ENCODE data around the gene RNF26.
A peak's percentile ranks its signal among the peaks of the same experiment; 100 is the strongest.

Gene RNF26

GRCh38 chr11:119372260-119373058 is 38.1 kb downstream of the RNF26 start:
- no peaks in the 10 kb centered on the region for H3K27me3 ChIP-seq (ENCODE audit: control insufficient read depth, insufficient read depth, low read length, poor library complexity, severe bottlenecking)
- 93 to 94% methylated on average over 26 of the region's 26 CpGs for WGBS, 2 experiments
- no peaks in the 10 kb centered on the region for H3K9me3 ChIP-seq (ENCODE audit: control insufficient read depth, low read length)
- H3K27ac ChIP-seq (ENCODE audit: insufficient read depth, low read depth, low read length, poor library complexity, severe bottlenecking), result no peak overlapping the region
- H3K4me1 ChIP-seq (ENCODE audit: control insufficient read depth, insufficient read depth, low read length), result peaks cover 71% of the 10 kb centered on the region
- no peaks in the 10 kb centered on the region for H3K36me3 ChIP-seq (ENCODE audit: control insufficient read depth, insufficient read depth, low read length)
- no peak overlapping the region for H3K4me3 ChIP-seq (ENCODE audit: insufficient read depth, low read depth, low read length)

- Histone ChIP-seq H3K9me3 (ENCODE audit: control insufficient read depth, low read length) (no peaks in the 10 kb centered on the region), H3K4me1 (ENCODE audit: control insufficient read depth, insufficient read depth, low read length) (peaks cover 71% of the 10 kb centered on the region), H3K4me3 (ENCODE audit: insufficient read depth, low read depth, low read length) (no peak overlapping the region), H3K27me3 (ENCODE audit: control insufficient read depth, insufficient read depth, low read length, poor library complexity, severe bottlenecking) (no peaks in the 10 kb centered on the region), H3K36me3 (ENCODE audit: control insufficient read depth, insufficient read depth, low read length) (no peaks in the 10 kb centered on the region), H3K27ac (ENCODE audit: insufficient read depth, low read depth, low read length, poor library complexity, severe bottlenecking) (no peak overlapping the region)
- WGBS, 2 experiments, result 87 to 89% methylated on average over 23 of the region's 23 CpGs
Observed at GRCh38 chr11:119373059-119373920, 39.0 kb downstream of the RNF26 start.

GRCh38 chr11:119373921-119374631 is 39.7 kb downstream of the RNF26 start:
- H3K27ac ChIP-seq (ENCODE audit: insufficient read depth, low read depth, low read length, poor library complexity, severe bottlenecking), result no peak overlapping the region
- 48 to 50% methylated on average over 5 of the region's 5 CpGs for WGBS, 2 experiments
- H3K27me3 ChIP-seq (ENCODE audit: control insufficient read depth, insufficient read depth, low read length, poor library complexity, severe bottlenecking), result no peaks in the 10 kb centered on the region
- H3K4me1 ChIP-seq (ENCODE audit: control insufficient read depth, insufficient read depth, low read length), result peaks cover 71% of the 10 kb centered on the region
- H3K36me3 ChIP-seq (ENCODE audit: control insufficient read depth, insufficient read depth, low read length), result no peaks in the 10 kb centered on the region
- H3K4me3 ChIP-seq (ENCODE audit: insufficient read depth, low read depth, low read length), result no peak overlapping the region
- no peaks in the 10 kb centered on the region for H3K9me3 ChIP-seq (ENCODE audit: control insufficient read depth, low read length)

- no peaks in the 10 kb centered on the region for H3K9me3 ChIP-seq (ENCODE audit: control insufficient read depth, low read length)
- H3K4me1 ChIP-seq (ENCODE audit: control insufficient read depth, insufficient read depth, low read length), result peaks cover 72% of the 10 kb centered on the region
- H3K4me3 ChIP-seq (ENCODE audit: insufficient read depth, low read depth, low read length), result no peak overlapping the region
- H3K27ac ChIP-seq (ENCODE audit: insufficient read depth, low read depth, low read length, poor library complexity, severe bottlenecking), result no peak overlapping the region
- H3K36me3 ChIP-seq (ENCODE audit: control insufficient read depth, insufficient read depth, low read length), result no peaks in the 10 kb centered on the region
- H3K27me3 ChIP-seq (ENCODE audit: control insufficient read depth, insufficient read depth, low read length, poor library complexity, severe bottlenecking), result no peaks in the 10 kb centered on the region
- whole genome bisulfite sequencing, 2 experiments, result 57% methylated on average over 11 of the region's 11 CpGs
Observed at GRCh38 chr11:119374632-119375336, 40.5 kb downstream of the RNF26 start.

GRCh38 chr11:119375337-119376196 is 41.2 kb downstream of the RNF26 start:
- Histone ChIP-seq H3K4me3 (ENCODE audit: insufficient read depth, low read depth, low read length) (no peak overlapping the region), H3K9me3 (ENCODE audit: control insufficient read depth, low read length) (no peaks in the 10 kb centered on the region), H3K27me3 (ENCODE audit: control insufficient read depth, insufficient read depth, low read length, poor library complexity, severe bottlenecking) (no peaks in the 10 kb centered on the region), H3K4me1 (ENCODE audit: control insufficient read depth, insufficient read depth, low read length) (peaks cover 74% of the 10 kb centered on the region), H3K36me3 (ENCODE audit: control insufficient read depth, insufficient read depth, low read length) (no peaks in the 10 kb centered on the region), H3K27ac (ENCODE audit: insufficient read depth, low read depth, low read length, poor library complexity, severe bottlenecking) (peak overlapping the region; percentile 16)
- WGBS, 2 experiments, result 62 to 68% methylated on average over 14 of the region's 14 CpGs

GRCh38 chr11:119376197-119376847 is 42.0 kb downstream of the RNF26 start:
- H3K4me1 ChIP-seq (ENCODE audit: control insufficient read depth, insufficient read depth, low read length), result peaks cover 71% of the 10 kb centered on the region
- peaks cover 5% of the 10 kb centered on the region for H3K27me3 ChIP-seq (ENCODE audit: control insufficient read depth, insufficient read depth, low read length, poor library complexity, severe bottlenecking)
- H3K4me3 ChIP-seq (ENCODE audit: insufficient read depth, low read depth, low read length), result no peak overlapping the region
- no peaks in the 10 kb centered on the region for H3K36me3 ChIP-seq (ENCODE audit: control insufficient read depth, insufficient read depth, low read length)
- H3K9me3 ChIP-seq (ENCODE audit: control insufficient read depth, low read length), result no peaks in the 10 kb centered on the region
- WGBS, 2 experiments, result 67 to 69% methylated on average over 11 of the region's 11 CpGs
- H3K27ac ChIP-seq (ENCODE audit: insufficient read depth, low read depth, low read length, poor library complexity, severe bottlenecking), result peak overlapping the region; percentile 16

GRCh38 chr11:119377112-119377901 is 43.0 kb downstream of the RNF26 start:
- no peak overlapping the region for H3K4me3 ChIP-seq (ENCODE audit: insufficient read depth, low read depth, low read length)
- peak overlapping the region; percentile 16 for H3K27ac ChIP-seq (ENCODE audit: insufficient read depth, low read depth, low read length, poor library complexity, severe bottlenecking)
- H3K27me3 ChIP-seq (ENCODE audit: control insufficient read depth, insufficient read depth, low read length, poor library complexity, severe bottlenecking), result peaks cover 5% of the 10 kb centered on the region
- H3K4me1 ChIP-seq (ENCODE audit: control insufficient read depth, insufficient read depth, low read length), result peaks cover 62% of the 10 kb centered on the region
- H3K9me3 ChIP-seq (ENCODE audit: control insufficient read depth, low read length), result no peaks in the 10 kb centered on the region
- H3K36me3 ChIP-seq (ENCODE audit: control insufficient read depth, insufficient read depth, low read length), result no peaks in the 10 kb centered on the region
- 76 to 80% methylated on average over 12 of the region's 12 CpGs for WGBS, 2 experiments

- H3K9me3 ChIP-seq (ENCODE audit: control insufficient read depth, low read length), result no peaks in the 10 kb centered on the region
- H3K27ac ChIP-seq (ENCODE audit: insufficient read depth, low read depth, low read length, poor library complexity, severe bottlenecking), result peak overlapping the region; percentile 16
- no peaks in the 10 kb centered on the region for H3K36me3 ChIP-seq (ENCODE audit: control insufficient read depth, insufficient read depth, low read length)
- peaks cover 59% of the 10 kb centered on the region for H3K4me1 ChIP-seq (ENCODE audit: control insufficient read depth, insufficient read depth, low read length)
- H3K27me3 ChIP-seq (ENCODE audit: control insufficient read depth, insufficient read depth, low read length, poor library complexity, severe bottlenecking), result peaks cover 5% of the 10 kb centered on the region
- 41 to 43% methylated on average over 6 of the region's 6 CpGs for WGBS, 2 experiments
- peak overlapping the region; percentile 2 for H3K4me3 ChIP-seq (ENCODE audit: insufficient read depth, low read depth, low read length)
Observed at GRCh38 chr11:119377961-119378667, 43.8 kb downstream of the RNF26 start.
